ENCODE results near the gene DCHS1. TPM values are rescaled to one million over a fixed set of nuclear protein-coding genes. Genes with fewer than 3 reads are reported as not detected.
A peak's percentile ranks its signal among the peaks of the same experiment; 100 is the strongest.

Gene DCHS1
- total RNA-seq, 6 experiments from 2014 or later = 1.8 to 9.2 (median 4.1) TPM

GRCh38 chr11:6608011-6608410, 47.6 kb downstream of the DCHS1 start:
- no peak overlapping the region for H3K4me3 ChIP-seq
- intact Hi-C loops (cut with DNase I) = no loop called here
- peak overlapping the region in 1 of 3 donors; percentile 91 for H3K27ac ChIP-seq
- peak in 1 of 3 donors; percentile 41 for DNase-seq
- H3K9me3 ChIP-seq = no peaks in the 10 kb centered on the region
- peaks cover 8 to 37% (median 19%) of the 10 kb centered on the region in 4 donors for H3K36me3 ChIP-seq
- ATAC-seq = no peak
- no peaks in the 10 kb centered on the region for H3K27me3 ChIP-seq
- TF ChIP-seq POLR2A (IDR thresholded peaks at IDR 0.05) = no peak
- TF ChIP-seq, protein P1, sequence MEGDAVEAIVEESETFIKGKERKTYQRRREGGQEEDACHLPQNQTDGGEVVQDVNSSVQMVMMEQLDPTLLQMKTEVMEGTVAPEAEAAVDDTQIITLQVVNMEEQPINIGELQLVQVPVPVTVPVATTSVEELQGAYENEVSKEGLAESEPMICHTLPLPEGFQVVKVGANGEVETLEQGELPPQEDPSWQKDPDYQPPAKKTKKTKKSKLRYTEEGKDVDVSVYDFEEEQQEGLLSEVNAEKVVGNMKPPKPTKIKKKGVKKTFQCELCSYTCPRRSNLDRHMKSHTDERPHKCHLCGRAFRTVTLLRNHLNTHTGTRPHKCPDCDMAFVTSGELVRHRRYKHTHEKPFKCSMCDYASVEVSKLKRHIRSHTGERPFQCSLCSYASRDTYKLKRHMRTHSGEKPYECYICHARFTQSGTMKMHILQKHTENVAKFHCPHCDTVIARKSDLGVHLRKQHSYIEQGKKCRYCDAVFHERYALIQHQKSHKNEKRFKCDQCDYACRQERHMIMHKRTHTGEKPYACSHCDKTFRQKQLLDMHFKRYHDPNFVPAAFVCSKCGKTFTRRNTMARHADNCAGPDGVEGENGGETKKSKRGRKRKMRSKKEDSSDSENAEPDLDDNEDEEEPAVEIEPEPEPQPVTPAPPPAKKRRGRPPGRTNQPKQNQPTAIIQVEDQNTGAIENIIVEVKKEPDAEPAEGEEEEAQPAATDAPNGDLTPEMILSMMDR (IDR thresholded peaks at IDR 0.05) = no peak
- peaks cover 0 to 41% (median 11%) of the 10 kb centered on the region in 4 donors for H3K4me1 ChIP-seq
- 87% methylated on average over 9 of the region's 9 CpGs for WGBS (ENCODE audit: insufficient coverage, low coverage, low lambda C conversion rate, missing lambda C conversion rate)

- DNase-seq (no peak), ATAC-seq (no peak)
- H3K27ac ChIP-seq = peak overlapping the region; percentile 55 to 91 (median 58)
- peaks cover 8 to 37% (median 19%) of the 10 kb centered on the region in 4 donors for H3K36me3 ChIP-seq
- no peak overlapping the region for H3K4me3 ChIP-seq
- peaks cover 0 to 42% (median 12%) of the 10 kb centered on the region in 4 donors for H3K4me1 ChIP-seq
- intact Hi-C loops (cut with DNase I) = no loop called here
- no peaks in the 10 kb centered on the region for H3K9me3 ChIP-seq
- H3K27me3 ChIP-seq = no peaks in the 10 kb centered on the region
- TF ChIP-seq, protein P1 (IDR thresholded peaks at IDR 0.05) = no peak
- TF ChIP-seq POLR2A (IDR thresholded peaks at IDR 0.05) = peak; percentile 49
These were observed 48.3 kb downstream of the DCHS1 start for GRCh38 chr11:6607190-6607795.

DNA sequence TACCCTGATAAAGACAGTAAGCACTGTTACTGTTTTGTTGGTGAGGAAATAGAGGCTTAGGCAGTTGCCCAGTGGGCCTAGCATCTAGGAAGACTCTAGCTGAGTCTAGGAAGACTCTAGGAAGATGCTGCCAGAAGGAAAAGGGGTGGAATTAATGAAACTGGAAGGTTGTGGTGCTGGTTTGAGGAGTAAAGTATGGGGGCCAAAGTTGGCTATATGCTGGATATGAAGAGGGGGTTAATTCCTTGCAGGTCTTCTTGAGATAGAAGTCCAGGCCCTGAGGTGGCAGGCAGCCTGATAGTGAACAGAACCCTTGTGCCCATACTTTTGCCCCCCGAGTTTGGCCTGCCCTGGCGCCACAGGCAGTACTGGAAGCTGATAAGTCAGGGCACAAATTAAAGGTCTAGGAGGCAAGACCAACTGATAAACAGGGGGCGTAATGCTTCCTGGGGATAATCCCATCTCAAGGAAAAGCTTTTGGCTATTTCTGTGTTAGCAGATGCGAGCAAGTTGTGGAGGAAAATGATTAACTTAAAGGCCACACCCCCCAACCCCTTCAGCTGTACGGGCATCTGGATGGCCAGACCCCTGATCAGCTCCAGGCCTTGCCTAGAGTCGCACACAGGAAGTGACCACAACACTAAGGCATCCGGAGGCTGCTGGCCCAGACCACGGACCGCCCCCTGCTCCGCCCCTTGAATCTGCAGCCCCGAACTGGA, 49.0 kb downstream of the DCHS1 start:
- no peaks in the 10 kb centered on the region for H3K9me3 ChIP-seq
- peak; percentile 73 for TF ChIP-seq POLR2A (IDR thresholded peaks at IDR 0.05)
- TF ChIP-seq, protein P1 (IDR thresholded peaks at IDR 0.05) = no peak
- 11% methylated on average over 8 of the region's 11 CpGs for WGBS (ENCODE audit: insufficient coverage, low coverage, low lambda C conversion rate, missing lambda C conversion rate)
- ATAC-seq = peak; percentile 72 to 81 (median 77)
- no peak overlapping the region for H3K4me3 ChIP-seq
- H3K27me3 ChIP-seq = no peaks in the 10 kb centered on the region
- H3K4me1 ChIP-seq = peaks cover 0 to 49% (median 16%) of the 10 kb centered on the region in 4 donors
- peak; percentile 83 to 93 (median 90) for DNase-seq
- H3K36me3 ChIP-seq = peaks cover 8 to 37% (median 19%) of the 10 kb centered on the region in 4 donors
- intact Hi-C loops (cut with DNase I) = no loop called here
- H3K27ac ChIP-seq = peak overlapping the region; percentile 75 to 91 (median 88)

- peaks cover 0 to 45% (median 16%) of the 10 kb centered on the region in 4 donors for H3K4me1 ChIP-seq
- WGBS (ENCODE audit: insufficient coverage, low coverage, low lambda C conversion rate, missing lambda C conversion rate) = 21% methylated on average over 3 of the region's 3 CpGs
- peak overlapping the region; percentile 73 to 89 (median 77) for H3K4me3 ChIP-seq
- H3K36me3 ChIP-seq = peaks cover 3 to 42% (median 18%) of the 10 kb centered on the region in 4 donors
- ATAC-seq (no peak), DNase-seq (no peak)
- intact Hi-C loops (cut with DNase I) = no loop called here
- TF ChIP-seq, protein P1 (IDR thresholded peaks at IDR 0.05) = no peak
- TF ChIP-seq POLR2A (IDR thresholded peaks at IDR 0.05) = no peak
- H3K9me3 ChIP-seq = no peaks in the 10 kb centered on the region
- no peaks in the 10 kb centered on the region for H3K27me3 ChIP-seq
- peak overlapping the region; percentile 84 to 91 (median 89) for H3K27ac ChIP-seq
These were observed 50.8 kb downstream of the DCHS1 start for GRCh38 chr11:6604790-6605189.
